K562 (cell line): ENCODE data around the gene MTA2. TPM values are rescaled to one million over a fixed set of nuclear protein-coding genes. Genes with fewer than 3 reads are reported as not detected.

Experiments
- ATF7 ChIP-seq: fragments of 450-650 bp; IDR thresholded peaks from 2 replicates; pipeline ENCODE4 v1.7.1; 2014; ENCODE audit warnings: mild to moderate bottlenecking, moderate library complexity
- CBX8 ChIP-seq: fragments of 200-600 bp; sonication (generic); IDR thresholded peaks from 2 replicates; pipeline ENCODE4 v1.6.1; 2012; ENCODE audit warnings: borderline replicate concordance, mixed run types, low read depth, mild to moderate bottlenecking, moderate library complexity, mixed read lengths, low read length, control low read depth, inconsistent platforms; ENCODE audit not compliant: poor library complexity, severe bottlenecking; ENCODE audit errors: extremely low read depth
- CC2D1A ChIP-seq: fragments of 450-650 bp; IDR thresholded peaks from 2 replicates; pipeline ENCODE4 v1.6.1; 2017; ENCODE audit warnings: mild to moderate bottlenecking
- CREBBP ChIP-seq: IDR thresholded peaks from one replicate; pipeline ENCODE4 v1.6.1; 2012; ENCODE audit warnings: low read depth, mild to moderate bottlenecking, control low read depth, inconsistent platforms, low read length
- E2F3 ChIP-seq: fragments of 250-450 bp; sonication (Bioruptor Pico); IDR thresholded peaks from 2 replicates; pipeline ENCODE4 v1.4.0; 2020; ENCODE audit warnings: mild to moderate bottlenecking
- ILK ChIP-seq: fragments of 450-650 bp; IDR thresholded peaks from 2 replicates; pipeline ENCODE4 v1.6.1; 2016; ENCODE audit warnings: missing genetic modification characterization, low read depth, mild to moderate bottlenecking, missing compliant biosample characterization, moderate library complexity, borderline replicate concordance
- KAT7 ChIP-seq: sonication (generic); formaldehyde crosslinking; IDR thresholded peaks from 2 replicates; pipeline ENCODE4 v1.8.0; 2022; ENCODE audit warnings: missing genetic modification reagents, mild to moderate bottlenecking, borderline replicate concordance
- NFE2L1 ChIP-seq: fragments of 450-650 bp; IDR thresholded peaks from 2 replicates; pipeline ENCODE4 v1.6.1; 2016; ENCODE audit warnings: missing genetic modification characterization, low read depth, mild to moderate bottlenecking, missing compliant biosample characterization, moderate library complexity, borderline replicate concordance
- PHF8 ChIP-seq: fragments of 200-600 bp; sonication (generic); IDR thresholded peaks from 2 replicates; pipeline ENCODE4 v1.6.1; 2012; ENCODE audit warnings: mixed run types, mild to moderate bottlenecking, inconsistent platforms, low read length, moderate library complexity, borderline replicate concordance
- PTRF ChIP-seq: fragments of 450-650 bp; IDR thresholded peaks from 2 replicates; pipeline ENCODE4 v1.6.1; 2016; ENCODE audit warnings: mild to moderate bottlenecking, missing genetic modification characterization, missing compliant biosample characterization
- TRIM28 ChIP-seq: fragments of 450-650 bp; IDR thresholded peaks from 2 replicates; pipeline ENCODE4 v1.6.1; 2017
- ZFPM2 ChIP-seq: fragments of 250-450 bp; sonication (Bioruptor Pico); IDR thresholded peaks from 2 replicates; pipeline ENCODE4 v1.5.1; 2022; ENCODE audit warnings: mild to moderate bottlenecking
- ZFX ChIP-seq: sonication (generic); formaldehyde crosslinking; IDR thresholded peaks from 2 replicates; pipeline ENCODE4 v1.8.0; 2022; ENCODE audit warnings: mild to moderate bottlenecking, missing genetic modification reagents, moderate library complexity
- ZKSCAN1 ChIP-seq: fragments of 150-350 bp; IDR thresholded peaks from 2 replicates; pipeline ENCODE4 v1.6.1; 2016; ENCODE audit warnings: low read depth, low read length
- ZNF696 ChIP-seq: fragments of 250-450 bp; sonication (Bioruptor Pico); conservative IDR thresholded peaks from 2 replicates; pipeline ENCODE4 v1.4.0; 2020; ENCODE audit warnings: mild to moderate bottlenecking, moderate library complexity
- polyA plus RNA-seq, 8 experiments: library from polyadenylated mRNA; depleted of rRNA in 4 of 8; stranded (reverse) in 5 of 8; unstranded in 3 of 8; fragments of >200 nt; fragmentation: Nextera tagmentation in 2 of 8; fragmentation: Illumina TruSeq in 1 of 8; extraction: Ambion mirVana in 2 of 8; extraction: Trizol in 1 of 8; gene quantifications; 2 replicates each; pipeline versions ENCODE4 v1.2.1 to v1.2.3, GENCODE V29; 2011 to 2014; ENCODE audit warnings: inconsistent platforms in 1 of 8, missing spikeins in 1 of 8
- total RNA-seq, 7 experiments: library from RNA; depleted of rRNA in 6 of 7; stranded (reverse); fragments of >200 nt in 6 of 7; fragmentation: Illumina TruSeq in 2 of 7; extraction: Trizol in 2 of 7; gene quantifications; 2 replicates each; pipeline versions ENCODE4 v1.2.1 to v1.2.3, GENCODE V29; 2011 to 2021; ENCODE audit warnings: low replicate concordance in 1 of 7
- TF ChIP-seq, protein P1 (sequence below), 3 experiments: fragments of 200-800 bp in 1 of 3; fragments of 250-450 bp in 1 of 3; fragments of 450-650 bp in 1 of 3; sonication (Bioruptor Pico) in 1 of 3; sonication (Bioruptor generic) in 1 of 3; formaldehyde crosslinking in 1 of 3; IDR thresholded peaks; 2 replicates each; pipeline versions ENCODE4 v1.6.1 to v1.8.0; 2016 to 2022; ENCODE audit warnings: mild to moderate bottlenecking in 2 of 3, missing genetic modification characterization in 2 of 3, missing compliant biosample characterization in 1 of 3, moderate library complexity in 1 of 3
- TF ChIP-seq, protein P2 (sequence below): IDR thresholded peaks from 3 replicates; pipeline ENCODE4 v1.6.1; 2011; ENCODE audit warnings: borderline replicate concordance, mild to moderate bottlenecking, moderate library complexity; ENCODE audit not compliant: insufficient read length; ENCODE audit errors: extremely low read depth
- TF ChIP-seq, protein P3 (sequence below): fragments of 450-650 bp; IDR thresholded peaks from 2 replicates; pipeline ENCODE4 v1.6.1; 2014; ENCODE audit warnings: low read depth, mild to moderate bottlenecking, moderate library complexity, borderline replicate concordance

MTA2 gene
- total and polyA plus RNA-seq, 9 of the 15 experiments (the other 6 are each of a cell fraction or from before 2014, with no cell fraction given) = 6.2 to 220 (median 172) TPM

DNA sequence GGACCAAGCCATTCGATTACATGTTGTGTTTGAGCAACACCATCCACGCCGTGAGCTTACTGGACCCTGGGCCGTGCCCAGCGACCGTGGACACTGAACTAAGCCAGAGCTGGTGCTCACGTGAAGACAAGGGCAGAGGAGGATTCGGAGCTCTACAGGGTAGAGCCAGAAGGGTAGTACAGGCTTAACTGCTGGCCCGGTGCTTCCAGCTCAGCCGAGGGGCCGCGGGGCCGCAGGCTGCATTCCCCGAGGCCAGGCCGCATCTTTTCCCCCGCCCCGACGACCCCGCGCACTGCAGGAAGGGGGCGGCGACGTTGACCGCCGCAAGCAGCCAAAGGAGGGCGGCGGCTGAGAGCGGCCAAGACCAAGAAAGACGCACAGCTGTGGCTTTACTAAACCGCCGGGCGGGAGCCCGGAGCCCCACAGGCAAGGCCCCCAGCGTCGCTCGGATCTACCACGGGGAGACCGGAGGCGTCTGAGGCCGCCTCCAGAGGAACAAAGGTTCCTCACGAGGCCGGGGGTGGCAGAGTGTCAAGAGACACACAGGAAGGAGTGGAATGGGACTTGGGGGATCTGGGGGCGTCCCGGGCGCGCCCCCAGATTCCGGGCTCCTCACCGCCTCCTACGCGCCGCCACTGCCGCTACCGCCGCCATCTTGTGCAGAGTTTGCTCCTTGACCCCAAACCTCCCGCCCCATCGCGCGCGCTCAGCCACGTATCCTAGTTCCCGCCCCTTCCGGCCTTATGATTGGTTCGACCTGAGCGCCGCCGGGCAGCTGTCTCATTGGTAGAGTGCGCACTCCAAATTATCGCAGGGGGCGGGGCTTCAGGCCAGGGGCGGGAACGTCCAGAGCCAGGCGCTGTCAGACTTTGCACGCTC is 44.5 kb upstream of the MTA2 start, which contains the start of gene GANAB (continued):
- TF ChIP-seq CBX8 (no peak), TRIM28 (0 out of 2 replicates have a peak, but pooled peaks have one; percentile 35), PHF8 (peak; percentile 84), CC2D1A (peak; percentile 22; the same call in 1 of the 2 replicates), NFE2L1 (tag) (no peak), CREBBP (no peak), KAT7 (CRISPR knock-in tag) (no peak; the same call in 1 of the 2 replicates), ZNF696 (0 out of 2 replicates have a peak, but pooled peaks have one; percentile 13), E2F3 (CRISPR knock-in tag) (peak; percentile 65; the same call in 1 of the 2 replicates), ATF7 (peak; percentile 68; the same call in 1 of the 2 replicates), PTRF (no peak), ZFPM2 (CRISPR knock-in tag) (no peak), ZKSCAN1 (peak; percentile 8; the same call in 1 of the 2 replicates), ILK (tag) (no peak), ZFX (CRISPR knock-in tag) (peak; percentile 95)
- TF ChIP-seq, protein P1, sequence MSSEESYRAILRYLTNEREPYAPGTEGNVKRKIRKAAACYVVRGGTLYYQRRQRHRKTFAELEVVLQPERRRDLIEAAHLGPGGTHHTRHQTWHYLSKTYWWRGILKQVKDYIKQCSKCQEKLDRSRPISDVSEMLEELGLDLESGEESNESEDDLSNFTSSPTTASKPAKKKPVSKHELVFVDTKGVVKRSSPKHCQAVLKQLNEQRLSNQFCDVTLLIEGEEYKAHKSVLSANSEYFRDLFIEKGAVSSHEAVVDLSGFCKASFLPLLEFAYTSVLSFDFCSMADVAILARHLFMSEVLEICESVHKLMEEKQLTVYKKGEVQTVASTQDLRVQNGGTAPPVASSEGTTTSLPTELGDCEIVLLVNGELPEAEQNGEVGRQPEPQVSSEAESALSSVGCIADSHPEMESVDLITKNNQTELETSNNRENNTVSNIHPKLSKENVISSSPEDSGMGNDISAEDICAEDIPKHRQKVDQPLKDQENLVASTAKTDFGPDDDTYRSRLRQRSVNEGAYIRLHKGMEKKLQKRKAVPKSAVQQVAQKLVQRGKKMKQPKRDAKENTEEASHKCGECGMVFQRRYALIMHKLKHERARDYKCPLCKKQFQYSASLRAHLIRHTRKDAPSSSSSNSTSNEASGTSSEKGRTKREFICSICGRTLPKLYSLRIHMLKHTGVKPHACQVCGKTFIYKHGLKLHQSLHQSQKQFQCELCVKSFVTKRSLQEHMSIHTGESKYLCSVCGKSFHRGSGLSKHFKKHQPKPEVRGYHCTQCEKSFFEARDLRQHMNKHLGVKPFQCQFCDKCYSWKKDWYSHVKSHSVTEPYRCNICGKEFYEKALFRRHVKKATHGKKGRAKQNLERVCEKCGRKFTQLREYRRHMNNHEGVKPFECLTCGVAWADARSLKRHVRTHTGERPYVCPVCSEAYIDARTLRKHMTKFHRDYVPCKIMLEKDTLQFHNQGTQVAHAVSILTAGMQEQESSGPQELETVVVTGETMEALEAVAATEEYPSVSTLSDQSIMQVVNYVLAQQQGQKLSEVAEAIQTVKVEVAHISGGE (CRISPR knock-in tag; IDR thresholded peaks at IDR 0.05) = peak in 1 of 3 experiments; percentile 76; a peak in 2 of 6 replicates
- TF ChIP-seq, protein P2, sequence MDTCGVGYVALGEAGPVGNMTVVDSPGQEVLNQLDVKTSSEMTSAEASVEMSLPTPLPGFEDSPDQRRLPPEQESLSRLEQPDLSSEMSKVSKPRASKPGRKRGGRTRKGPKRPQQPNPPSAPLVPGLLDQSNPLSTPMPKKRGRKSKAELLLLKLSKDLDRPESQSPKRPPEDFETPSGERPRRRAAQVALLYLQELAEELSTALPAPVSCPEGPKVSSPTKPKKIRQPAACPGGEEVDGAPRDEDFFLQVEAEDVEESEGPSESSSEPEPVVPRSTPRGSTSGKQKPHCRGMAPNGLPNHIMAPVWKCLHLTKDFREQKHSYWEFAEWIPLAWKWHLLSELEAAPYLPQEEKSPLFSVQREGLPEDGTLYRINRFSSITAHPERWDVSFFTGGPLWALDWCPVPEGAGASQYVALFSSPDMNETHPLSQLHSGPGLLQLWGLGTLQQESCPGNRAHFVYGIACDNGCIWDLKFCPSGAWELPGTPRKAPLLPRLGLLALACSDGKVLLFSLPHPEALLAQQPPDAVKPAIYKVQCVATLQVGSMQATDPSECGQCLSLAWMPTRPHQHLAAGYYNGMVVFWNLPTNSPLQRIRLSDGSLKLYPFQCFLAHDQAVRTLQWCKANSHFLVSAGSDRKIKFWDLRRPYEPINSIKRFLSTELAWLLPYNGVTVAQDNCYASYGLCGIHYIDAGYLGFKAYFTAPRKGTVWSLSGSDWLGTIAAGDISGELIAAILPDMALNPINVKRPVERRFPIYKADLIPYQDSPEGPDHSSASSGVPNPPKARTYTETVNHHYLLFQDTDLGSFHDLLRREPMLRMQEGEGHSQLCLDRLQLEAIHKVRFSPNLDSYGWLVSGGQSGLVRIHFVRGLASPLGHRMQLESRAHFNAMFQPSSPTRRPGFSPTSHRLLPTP = no peak
- TF ChIP-seq, protein P3, sequence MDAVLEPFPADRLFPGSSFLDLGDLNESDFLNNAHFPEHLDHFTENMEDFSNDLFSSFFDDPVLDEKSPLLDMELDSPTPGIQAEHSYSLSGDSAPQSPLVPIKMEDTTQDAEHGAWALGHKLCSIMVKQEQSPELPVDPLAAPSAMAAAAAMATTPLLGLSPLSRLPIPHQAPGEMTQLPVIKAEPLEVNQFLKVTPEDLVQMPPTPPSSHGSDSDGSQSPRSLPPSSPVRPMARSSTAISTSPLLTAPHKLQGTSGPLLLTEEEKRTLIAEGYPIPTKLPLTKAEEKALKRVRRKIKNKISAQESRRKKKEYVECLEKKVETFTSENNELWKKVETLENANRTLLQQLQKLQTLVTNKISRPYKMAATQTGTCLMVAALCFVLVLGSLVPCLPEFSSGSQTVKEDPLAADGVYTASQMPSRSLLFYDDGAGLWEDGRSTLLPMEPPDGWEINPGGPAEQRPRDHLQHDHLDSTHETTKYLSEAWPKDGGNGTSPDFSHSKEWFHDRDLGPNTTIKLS = peak; percentile 86
